Left ventricle myocardium inferior (tissue), 1 donor: ENCODE results near the gene ECPAS. TPM values are rescaled to one million over a fixed set of nuclear protein-coding genes. Genes with fewer than 3 reads are reported as not detected.

Experiments
- DNase-seq: peaks from one replicate; pipeline ENCODE4 v3.0.0-alpha.2; 2020
- H3K27ac ChIP-seq: fragments of 200-600 bp; replicated peaks from 2 replicates; pipeline ENCODE4 v1.8.0; 2021
- H3K27me3 ChIP-seq: fragments of 200-600 bp; 2 replicates; pipeline ENCODE4 v1.8.0; 2021; ENCODE audit warnings: low read depth
- H3K36me3 ChIP-seq: fragments of 200-600 bp; 2 replicates; pipeline ENCODE4 v1.8.0; 2021
- H3K4me1 ChIP-seq: fragments of 200-600 bp; 2 replicates; pipeline ENCODE4 v1.8.0; 2021
- H3K4me3 ChIP-seq: fragments of 200-600 bp; 2 replicates; pipeline ENCODE4 v1.8.0; 2021; ENCODE audit warnings: mild to moderate bottlenecking, moderate library complexity
- H3K9me3 ChIP-seq: fragments of 200-600 bp; replicated peaks from 2 replicates; pipeline ENCODE4 v1.8.0; 2021
- CTCF ChIP-seq: fragments of 200-600 bp; IDR thresholded peaks from 2 replicates; pipeline ENCODE4 v1.8.0; 2021; ENCODE audit warnings: antibody characterized with exemption, mild to moderate bottlenecking, borderline replicate concordance
- intact Hi-C: fragments of 100-400 bp; cut with micrococcal nuclease; formaldehyde crosslinking; loops from one replicate; pipeline ENCODE4 v1.11.0; 2022
- total RNA-seq: library from RNA; stranded (reverse); fragmentation: NEBNext Ultra II Directional; extraction: Animal tissue kit (Norgen Biotek cat#: 25700); gene quantifications from one replicate; pipeline ENCODE4 v1.2.1, GENCODE V29; 2021
- donor health status: DM: no; HTN: yes; CAD: no; lungs with severe emphysema.

Gene ECPAS
- total RNA-seq, 1 donor from 2014 or later: 115 TPM

DNA sequence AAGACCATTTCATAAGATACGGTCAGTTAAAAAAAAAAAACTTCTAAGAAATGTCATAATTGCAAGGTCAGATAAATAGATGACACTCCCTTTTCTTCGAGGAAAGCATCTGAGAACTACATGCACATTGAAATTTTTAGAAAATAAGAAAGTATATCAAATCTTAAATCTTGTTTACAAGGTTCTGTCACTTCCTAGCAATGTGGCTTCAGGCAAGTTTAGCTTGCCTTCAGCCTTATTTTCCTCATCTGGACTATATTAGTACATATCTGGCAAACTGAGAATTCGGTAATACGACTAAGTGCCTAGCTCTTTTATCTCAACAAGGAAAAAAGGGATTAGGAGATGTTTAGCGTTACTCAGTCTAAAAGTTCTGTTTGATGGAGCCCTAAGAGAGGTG lies 121.7 kb downstream of the ECPAS start:
- intact Hi-C loops: no loop called here
- no peaks in the 10 kb centered on the region for H3K27me3 ChIP-seq

GRCh38 chr9:111360881-111361280 lies 123.3 kb downstream of the ECPAS start:
- Histone ChIP-seq H3K4me1 (peaks cover 7% of the 10 kb centered on the region), H3K4me3 (no peak overlapping the region), H3K27ac (no peak overlapping the region), H3K27me3 (no peaks in the 10 kb centered on the region), H3K9me3 (no peaks in the 10 kb centered on the region), H3K36me3 (peaks cover 58% of the 10 kb centered on the region)
- no peak for DNase-seq
- no peak for TF ChIP-seq CTCF
- intact Hi-C loops: no loop called here

More for the DNA sequence above, 121.7 kb downstream of the ECPAS start:
- DNase-seq: no peak
- Histone ChIP-seq H3K9me3 (no peaks in the 10 kb centered on the region), H3K27ac (no peak overlapping the region), H3K36me3 (peaks cover 75% of the 10 kb centered on the region), H3K4me1 (no peaks in the 10 kb centered on the region), H3K4me3 (no peak overlapping the region)
- no peak for TF ChIP-seq CTCF

- Histone ChIP-seq H3K27ac (no peak overlapping the region), H3K4me3 (no peak overlapping the region), H3K4me1 (peaks cover 7% of the 10 kb centered on the region), H3K36me3 (peaks cover 16% of the 10 kb centered on the region), H3K9me3 (no peaks in the 10 kb centered on the region), H3K27me3 (no peaks in the 10 kb centered on the region)
- no peak for DNase-seq
- intact Hi-C loops: no loop called here
- TF ChIP-seq CTCF: no peak
These were observed 127.5 kb downstream of the ECPAS start for GRCh38 chr9:111356481-111357244.

- Histone ChIP-seq H3K4me3 (no peak overlapping the region), H3K27ac (no peak overlapping the region), H3K27me3 (no peaks in the 10 kb centered on the region), H3K36me3 (no peaks in the 10 kb centered on the region), H3K9me3 (no peaks in the 10 kb centered on the region), H3K4me1 (peaks cover 7% of the 10 kb centered on the region)
- intact Hi-C loops: no loop called here
- no peak for DNase-seq
- TF ChIP-seq CTCF: no peak
These were observed 131.6 kb downstream of the ECPAS start for GRCh38 chr9:111352545-111352944.

- no peak for TF ChIP-seq CTCF
These were observed 133.6 kb downstream of the ECPAS start for GRCh38 chr9:111350556-111350955.

More at GRCh38 chr9:111350556-111350955, 133.6 kb downstream of the ECPAS start:
- intact Hi-C loops: no loop called here
- Histone ChIP-seq H3K27me3 (no peaks in the 10 kb centered on the region), H3K27ac (no peak overlapping the region), H3K9me3 (no peaks in the 10 kb centered on the region), H3K4me3 (no peak overlapping the region), H3K4me1 (no peaks in the 10 kb centered on the region), H3K36me3 (no peaks in the 10 kb centered on the region)
- no peak for DNase-seq
